ENCODE measurements around the gene SLC41A3.

SLC41A3 gene

GRCh38 chr3:126119008-126119675, 35.2 kb upstream of the SLC41A3 start:
- DNase-seq: no peak

DNA sequence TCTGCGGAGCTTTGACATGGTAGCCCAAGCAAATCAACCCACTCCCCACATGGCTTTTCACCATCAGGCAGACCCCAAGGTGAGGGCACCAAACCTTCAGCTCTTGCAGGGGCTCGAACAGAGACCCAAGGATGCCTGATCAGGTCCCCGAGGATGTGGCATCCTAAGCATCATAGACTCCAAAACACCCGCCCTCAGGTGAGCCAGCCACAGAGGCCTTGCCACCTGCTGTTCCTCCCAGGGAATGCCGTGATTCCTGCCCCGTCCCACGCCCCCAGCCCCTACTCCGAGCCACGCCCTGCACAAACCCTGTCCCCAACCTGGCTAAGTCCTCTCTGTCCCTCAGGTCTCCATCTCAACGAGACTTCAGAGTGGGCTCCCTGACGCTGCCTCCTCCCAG, 34.7 kb upstream of the SLC41A3 start:
- DNase-seq: no peak

DNA sequence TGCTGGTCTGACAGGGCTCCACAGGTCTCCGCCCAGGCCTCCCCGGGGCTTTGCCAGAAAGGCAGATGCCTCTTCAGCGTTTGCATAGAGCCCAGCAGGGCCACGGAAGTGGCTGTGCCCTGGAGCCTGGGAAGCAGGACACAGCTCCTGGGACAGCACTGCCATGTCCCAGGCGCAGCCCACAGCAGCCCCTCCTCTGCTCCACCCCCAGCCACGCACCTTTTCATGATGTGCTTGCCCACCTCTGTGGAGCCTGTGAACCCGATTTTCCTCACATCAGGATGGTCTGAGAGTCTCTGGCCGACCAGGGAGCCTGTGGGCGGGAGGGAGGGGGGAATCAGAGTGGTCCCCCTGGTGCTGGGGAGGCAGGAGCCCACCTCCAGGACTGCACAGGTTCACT, 33.9 kb upstream of the SLC41A3 start:
- no peak for DNase-seq

DNA sequence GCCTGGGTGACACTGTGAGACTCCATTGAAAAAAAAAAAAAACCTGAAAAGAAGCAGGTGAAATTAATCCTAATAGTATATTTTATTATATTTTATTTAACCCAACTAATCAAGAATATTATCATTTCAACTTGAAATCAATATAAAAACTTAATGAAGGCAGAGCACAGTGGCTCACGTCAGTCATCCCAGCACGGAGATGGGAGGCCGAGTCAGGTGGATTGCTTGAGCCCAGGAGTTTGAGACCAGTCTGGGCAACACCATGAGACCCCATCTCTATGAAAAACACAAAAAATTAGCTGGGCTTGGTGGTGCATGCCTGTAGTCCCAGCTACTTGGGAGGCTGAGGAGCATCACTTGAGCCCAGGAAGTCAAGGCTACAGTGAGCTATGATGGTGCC, 33.3 kb upstream of the SLC41A3 start:
- no peak for DNase-seq

GRCh38 chr3:126116526-126116925, 32.6 kb upstream of the SLC41A3 start:
- no peak for DNase-seq

DNA sequence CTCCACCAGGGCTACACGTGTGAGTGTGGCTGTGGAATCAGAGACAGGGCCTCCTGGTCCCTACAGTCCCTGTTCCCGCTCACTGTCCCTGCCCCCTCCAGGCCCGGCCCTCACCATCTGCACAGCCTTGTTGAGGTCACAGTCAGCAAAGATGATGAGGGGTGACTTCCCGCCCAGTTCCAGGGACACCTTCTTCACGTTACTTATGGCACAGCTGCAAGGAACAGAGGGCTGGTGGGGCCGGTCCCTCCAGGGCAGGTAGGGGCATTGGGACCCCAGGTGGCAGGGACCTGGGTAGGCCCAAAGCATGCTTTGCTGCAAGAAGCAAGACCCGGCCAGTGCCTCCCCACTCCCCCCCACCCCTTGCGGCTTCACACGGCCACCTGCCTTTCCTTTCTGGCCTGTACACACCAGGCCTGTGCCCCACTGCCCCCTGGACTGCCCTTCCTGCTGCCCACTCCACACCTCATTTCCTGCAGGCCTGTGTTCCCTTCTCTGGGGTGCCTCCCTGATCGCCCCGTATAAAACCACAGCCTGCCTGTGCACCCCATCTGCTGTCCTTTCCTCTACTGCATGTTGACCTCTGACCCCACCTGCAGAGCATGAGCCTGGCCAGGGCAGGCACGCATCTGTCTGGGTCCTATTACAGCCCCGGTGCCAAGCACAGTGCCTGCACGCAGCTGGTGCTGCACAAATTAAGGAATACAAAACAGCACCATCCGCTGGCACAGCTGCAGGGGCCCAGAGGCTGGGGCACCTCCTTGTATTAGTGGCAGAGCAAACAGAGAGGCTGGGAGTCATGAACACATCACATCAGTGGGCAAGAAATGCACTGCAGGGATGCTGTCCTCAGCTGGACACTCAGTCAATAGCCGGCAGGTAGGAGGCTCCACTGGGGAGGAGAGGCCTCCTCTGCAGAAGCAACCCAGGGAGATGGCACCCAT, 30.8 kb upstream of the SLC41A3 start:
- DNase-seq: no peak

- DNase-seq: no peak
These were observed 30.0 kb upstream of the SLC41A3 start for GRCh38 chr3:126113733-126114442.

DNA sequence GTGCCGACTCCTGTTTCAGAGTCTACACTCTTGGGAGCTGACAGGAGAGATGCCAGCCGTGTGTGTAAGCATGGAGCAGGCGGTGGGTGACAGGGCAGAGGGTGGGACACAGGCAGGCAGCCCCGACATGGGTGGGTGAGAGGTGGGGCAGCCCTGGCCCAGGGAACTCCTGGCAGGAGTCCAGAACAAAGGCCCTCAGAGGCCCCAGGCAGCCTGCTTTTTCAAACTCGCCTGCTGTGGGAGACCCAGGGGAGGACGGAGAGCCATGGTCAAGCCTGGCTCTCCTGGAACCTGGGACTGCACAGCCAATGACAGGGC, 29.3 kb upstream of the SLC41A3 start:
- DNase-seq: no peak

DNA sequence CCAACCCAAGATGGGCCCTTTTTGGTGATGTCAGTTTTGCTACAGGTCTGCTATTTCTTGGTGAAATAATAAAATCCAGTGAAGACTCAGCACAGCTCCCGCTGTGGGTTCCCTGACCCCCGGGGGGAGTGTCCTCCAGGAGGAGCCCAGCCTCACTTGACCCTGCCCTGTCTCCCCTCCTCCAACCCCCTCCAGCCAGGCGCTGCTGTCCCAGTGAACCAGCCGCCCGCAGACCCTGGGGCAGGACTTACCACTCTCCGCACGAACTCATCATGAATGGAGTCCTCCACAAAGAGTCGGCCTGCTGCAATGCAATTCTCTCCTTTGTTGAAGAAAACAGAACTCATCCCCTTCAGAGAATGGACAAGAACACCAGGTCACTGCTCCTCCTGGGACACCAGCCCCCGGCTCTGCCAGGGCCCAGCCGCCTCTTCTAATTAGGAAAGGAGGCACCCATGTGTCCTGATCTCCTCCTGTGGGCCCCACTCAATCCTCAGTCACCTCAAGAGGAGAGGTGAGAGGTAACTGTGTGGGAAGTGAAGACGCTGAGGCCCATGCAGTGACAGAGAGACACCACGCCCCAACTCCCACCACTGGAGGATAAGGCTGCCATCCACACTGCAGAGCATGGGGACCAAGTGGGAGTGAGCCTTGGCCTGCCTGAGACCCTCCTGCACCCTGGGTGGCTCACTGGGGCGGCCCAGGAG, 28.8 kb upstream of the SLC41A3 start:
- no peak for DNase-seq

GRCh38 chr3:126111566-126112475, 27.9 kb upstream of the SLC41A3 start:
- DNase-seq: no peak

- DNase-seq: no peak
These were observed 27.2 kb upstream of the SLC41A3 start for GRCh38 chr3:126111126-126111551.

DNA sequence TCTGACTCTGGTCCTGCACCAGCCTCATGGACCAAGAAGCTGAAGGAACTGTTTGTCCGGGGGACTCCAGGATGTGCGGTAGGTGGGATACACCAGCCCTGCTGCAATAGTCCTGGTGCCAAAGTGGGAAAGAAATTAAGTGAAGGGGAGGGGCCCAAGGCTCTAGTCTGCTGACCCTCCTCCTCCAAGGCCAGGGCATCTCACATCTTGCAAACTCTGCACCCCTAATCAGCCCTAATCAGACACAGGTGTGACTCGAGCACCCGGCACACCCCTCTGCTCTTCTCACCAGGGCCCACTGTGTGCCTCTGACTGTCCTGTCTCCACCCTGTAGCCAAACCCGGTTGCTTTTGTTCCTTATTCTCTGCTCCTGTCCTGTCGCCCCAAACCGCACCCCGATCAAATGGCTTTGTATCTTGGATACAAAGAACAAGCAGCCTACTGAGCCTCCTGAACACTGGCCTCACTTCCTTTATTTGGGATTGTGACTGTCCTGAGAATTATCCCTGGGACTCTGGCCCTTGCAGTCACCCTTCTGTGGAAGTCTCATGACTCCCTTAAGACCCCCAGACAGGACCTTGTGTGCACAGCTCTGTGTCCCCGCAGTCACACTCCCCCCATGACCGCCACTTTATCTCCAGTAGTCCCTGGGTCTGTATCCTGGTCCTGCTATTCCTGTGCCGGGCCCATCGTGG, 26.7 kb upstream of the SLC41A3 start:
- DNase-seq: no peak

DNA sequence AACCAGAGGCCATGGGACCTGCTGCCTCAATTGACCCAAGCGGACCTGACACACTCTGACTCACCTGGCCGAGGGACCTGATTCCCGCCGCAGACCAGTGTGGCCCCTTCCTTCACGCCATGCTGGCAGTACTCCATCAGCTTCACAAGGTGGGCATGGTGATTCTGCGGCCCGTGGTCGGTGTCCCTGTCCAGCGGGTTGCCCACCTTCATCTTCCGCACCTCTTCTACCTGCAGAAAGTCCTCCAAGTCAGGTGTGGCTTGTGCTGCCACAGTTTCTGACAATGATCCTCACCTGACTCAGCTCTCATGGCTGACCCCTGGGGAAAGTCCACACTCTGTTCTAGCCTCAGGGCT, 25.9 kb upstream of the SLC41A3 start:
- no peak for DNase-seq

- DNase-seq: no peak
These were observed 25.4 kb upstream of the SLC41A3 start for GRCh38 chr3:126109146-126109879.

DNA sequence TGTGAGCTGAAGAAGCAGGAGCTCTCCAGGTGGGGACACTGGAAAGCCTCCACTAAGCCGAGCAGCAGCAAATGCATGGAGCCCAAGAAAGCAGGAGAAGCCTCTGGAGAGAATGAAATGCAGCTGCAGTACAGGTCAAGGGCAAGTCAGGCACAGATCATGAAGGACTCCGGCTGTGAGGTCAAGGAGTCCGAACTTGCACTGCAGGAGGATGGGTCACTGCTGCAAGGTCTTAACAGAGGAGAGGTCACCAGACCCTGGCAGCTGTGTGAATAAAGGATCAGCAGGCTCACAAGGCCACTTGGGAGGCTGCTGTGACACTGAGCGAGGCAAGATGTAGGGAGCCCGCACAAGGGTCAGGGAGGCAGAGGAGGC, 24.7 kb upstream of the SLC41A3 start:
- no peak for DNase-seq

GRCh38 chr3:126107957-126108675, 24.2 kb upstream of the SLC41A3 start:
- no peak for DNase-seq

DNA sequence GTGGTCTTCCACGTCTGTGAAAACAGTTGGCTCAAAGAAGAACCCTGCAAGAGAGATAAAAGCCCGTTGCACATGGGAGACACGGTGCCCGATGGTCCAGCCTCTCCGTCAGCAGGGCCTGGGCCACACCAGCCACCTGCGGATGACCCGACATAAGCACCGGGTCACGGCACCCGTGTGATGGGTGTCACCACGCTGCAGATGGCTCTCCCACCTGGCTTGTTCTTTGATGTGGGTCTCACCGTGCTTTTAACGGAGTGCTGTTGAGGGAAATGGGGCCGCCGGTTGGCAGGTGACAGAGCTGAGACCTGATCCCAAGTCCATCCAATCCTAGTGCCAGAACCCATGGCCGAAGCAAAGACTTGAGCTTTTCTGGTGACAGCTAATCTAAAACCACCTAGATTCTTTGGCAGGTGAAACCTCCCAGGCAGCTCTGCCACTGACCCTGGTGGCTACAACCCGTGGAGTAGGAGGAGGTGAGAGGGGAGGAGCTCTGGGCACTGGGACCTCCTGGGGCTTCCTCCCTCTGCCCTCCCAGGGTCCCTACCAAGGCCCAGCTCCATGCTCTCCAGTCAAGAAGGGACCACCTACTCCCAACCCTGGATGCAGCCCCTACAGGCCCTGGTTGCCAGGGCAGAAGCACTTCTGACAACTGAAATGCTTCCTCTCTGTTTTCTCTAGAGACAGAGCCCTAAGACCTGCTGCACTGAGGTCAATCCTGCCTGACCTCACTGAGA, 23.4 kb upstream of the SLC41A3 start:
- no peak for DNase-seq

GRCh38 chr3:126106336-126107202, 22.6 kb upstream of the SLC41A3 start:
- DNase-seq: no peak
